Large intestine (tissue), 1 donor: ENCODE results near the gene CHMP4B. TPM values are rescaled to one million over a fixed set of nuclear protein-coding genes. Genes with fewer than 3 reads are reported as not detected.

Source experiments
- polyA plus RNA-seq: library from polyadenylated mRNA; unstranded; fragments of 120-200 nt; gene quantifications from one replicate; pipeline ENCODE4 v1.2.1, GENCODE V29; 2013

CHMP4B gene
- polyA plus RNA-seq, 1 donor: 98.5 TPM

Other genes starting within 250 kb of the CHMP4B start
- gene C20orf144, start 149.0 kb upstream of the CHMP4B start, polyA plus RNA-seq: 0.34 TPM
- 1.4 TPM for gene ACTL10, start 144.4 kb upstream of the CHMP4B start, polyA plus RNA-seq
- gene NECAB3, start 136.9 kb upstream of the CHMP4B start, polyA plus RNA-seq: 27.8 TPM
- gene E2F1, start 125.0 kb upstream of the CHMP4B start, polyA plus RNA-seq: 8.5 TPM
- 10.2 TPM for gene PXMP4, start 91.0 kb upstream of the CHMP4B start, polyA plus RNA-seq
- 3.3 TPM for gene ZNF341, start 79.4 kb upstream of the CHMP4B start, polyA plus RNA-seq
- 110 TPM for gene RALY, start 182.6 kb downstream of the CHMP4B start, polyA plus RNA-seq